HK-2 (cell line): Measurements from ENCODE around the gene NPY5R.

Source experiments
- DNase-seq: peaks from one replicate; pipeline ENCODE4 v3.0.0-alpha.2; 2018; ENCODE audit not compliant: unreplicated experiment

NPY5R gene

GRCh38 chr4:163384926-163385325 lies 41.2 kb downstream of the NPY5R start:
- DNase-seq = no peak

- DNase-seq = no peak
Measured at GRCh38 chr4:163385466-163385865, 41.8 kb downstream of the NPY5R start.

GRCh38 chr4:163391756-163392155 lies 48.1 kb downstream of the NPY5R start:
- no peak for DNase-seq

- DNase-seq = no peak
Measured at GRCh38 chr4:163392328-163392727, 48.6 kb downstream of the NPY5R start.

GRCh38 chr4:163393471-163393870 lies 49.8 kb downstream of the NPY5R start:
- no peak for DNase-seq

GRCh38 chr4:163395055-163395454 lies 51.4 kb downstream of the NPY5R start:
- DNase-seq = no peak

- no peak for DNase-seq
Measured at GRCh38 chr4:163395758-163396157, 52.1 kb downstream of the NPY5R start.

GRCh38 chr4:163398238-163398637 lies 54.5 kb downstream of the NPY5R start:
- no peak for DNase-seq

GRCh38 chr4:163400911-163401310 lies 57.2 kb downstream of the NPY5R start:
- no peak for DNase-seq
